Effector memory CD8-positive, alpha-beta T cell (primary cell): Measurements from ENCODE around the gene MFSD2A.
A peak's percentile ranks its signal among the peaks of the same experiment; 100 is the strongest.
"Not testable (repeated sequence)": the region's sequence is repeated elsewhere in the genome, so short reads cannot be mapped to it uniquely, and the experiment has no call there.

ENCODE experiments used
- ATAC-seq: fragments of 150-1000 bp; cut with Tn5 transposase; replicated peaks from 2 replicates; pipeline ENCODE4 v1.10.0; 2021; ENCODE audit warnings: mild to moderate bottlenecking, moderate library complexity
- DNase-seq, 3 experiments: peaks; one replicate each; pipeline ENCODE4 v3.0.0; 2021
- H3K27ac Mint-ChIP-seq, 2 donors: one replicate each; pipeline ENCODE4 v1.8.0; 2022; ENCODE audit warnings: mild to moderate bottlenecking in 2 of 2, mixed read lengths in 2 of 2, moderate library complexity in 2 of 2
- H3K27me3 Mint-ChIP-seq, 2 donors: one replicate each; pipeline ENCODE4 v1.8.0; 2022; ENCODE audit warnings: mixed read lengths in 2 of 2
- H3K36me3 Mint-ChIP-seq: one replicate; pipeline ENCODE4 v1.8.0; 2022; ENCODE audit warnings: mild to moderate bottlenecking, moderate library complexity, mixed read lengths; ENCODE audit not compliant: insufficient read depth
- H3K4me1 Mint-ChIP-seq, 2 donors: one replicate each; pipeline ENCODE4 v1.8.0; 2022; ENCODE audit warnings: low read depth in 2 of 2, mixed read lengths in 2 of 2
- H3K4me3 Mint-ChIP-seq, 2 donors: one replicate each; pipeline ENCODE4 v1.8.0; 2022; ENCODE audit warnings: mild to moderate bottlenecking in 2 of 2, mixed read lengths in 2 of 2, moderate library complexity in 2 of 2
- H3K9me3 Mint-ChIP-seq, 2 donors: one replicate each; pipeline ENCODE4 v1.8.0; 2022; ENCODE audit warnings: mixed read lengths in 2 of 2
- total RNA-seq, 9 experiments: gene quantifications; one replicate each; lab custom pipeline; 2026; lab: John Stamatoyannopoulos, UW

The MFSD2A gene
- total RNA-seq = 1.3 to 70.4 (median 5.8) reads per million in 9 experiments

GRCh38 chr1:39954870-39955546 is at the start of gene MFSD2A:
Gene MFSD2A, plus strand, starts transcription at chr1:39955145. Its CDS starts 148 bp downstream, at chr1:39955293.
- Mint-ChIP-seq H3K4me1 (peaks cover 18 to 19% of the 10 kb centered on the region in 2 donors), H3K27ac (peak within 1 kb of the TSS; percentile 87 to 92), H3K36me3 (peaks cover 5% of the 10 kb centered on the region), H3K4me3 (peak within 1 kb of the TSS; percentile 90 to 92), H3K27me3 (peaks cover 0 to 16% of the 10 kb centered on the region in 2 donors), H3K9me3 (no peaks in the 10 kb centered on the region)
- peak; percentile 89 for ATAC-seq
- DNase-seq = peak; percentile 75 to 77 (median 76)

- Mint-ChIP-seq H3K27ac (no peak overlapping the region), H3K9me3 (no peaks in the 10 kb centered on the region), H3K27me3 (peaks cover 63 to 65% of the 10 kb centered on the region in 2 donors), H3K36me3 (no peaks in the 10 kb centered on the region), H3K4me3 (no peak overlapping the region), H3K4me1 (no peaks in the 10 kb centered on the region)
- DNase-seq (no peak), ATAC-seq (no peak)
These were observed 49.8 kb upstream of the MFSD2A start for GRCh38 chr1:39905172-39905571.

DNA sequence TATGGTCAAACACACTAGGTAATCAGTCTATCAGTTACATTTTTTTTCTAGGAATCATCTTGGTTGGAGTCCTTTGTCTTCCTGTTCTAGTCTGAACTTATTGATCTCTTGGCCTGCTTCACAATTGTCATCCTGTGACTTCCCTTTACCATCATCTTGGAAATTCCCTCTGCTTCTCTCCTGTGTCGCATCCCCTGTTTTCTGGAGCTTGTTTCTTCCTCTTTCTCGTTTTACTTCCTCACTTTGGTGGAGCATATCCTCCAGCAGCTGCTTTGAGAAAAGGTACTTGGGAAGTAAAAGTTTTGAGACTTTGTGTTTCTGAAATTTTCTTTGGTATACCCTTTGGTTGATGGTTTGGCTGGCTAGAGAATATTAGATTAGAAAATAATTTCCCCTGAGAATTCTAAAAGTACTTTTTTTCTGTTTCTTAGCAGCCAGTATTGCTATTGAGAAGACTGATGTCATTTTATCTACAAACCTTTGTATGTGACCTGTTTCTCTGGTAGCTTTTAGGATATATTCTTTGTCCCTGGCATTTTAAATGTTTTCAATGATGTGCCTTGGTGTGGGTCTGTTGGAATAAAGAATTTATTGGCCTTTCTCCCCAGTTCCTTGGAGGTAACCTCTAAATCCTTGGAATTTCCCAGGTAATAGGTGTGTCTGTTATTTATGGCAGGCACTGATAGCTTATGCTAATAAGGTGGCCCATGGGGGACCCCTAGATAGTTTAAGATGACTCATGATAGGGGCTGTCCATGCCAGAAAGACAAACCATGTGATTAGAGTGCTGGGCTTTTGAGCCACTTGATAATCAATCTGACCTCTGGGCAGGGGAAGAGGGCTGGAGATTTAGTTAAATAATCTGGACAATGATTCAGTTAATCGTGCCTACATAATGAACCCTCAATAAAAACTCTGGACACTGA is 47.2 kb upstream of the MFSD2A start:
- Mint-ChIP-seq H3K4me1 (no peaks in the 10 kb centered on the region), H3K27me3 (peaks cover 56 to 61% of the 10 kb centered on the region in 2 donors), H3K27ac (no peak overlapping the region), H3K4me3 (no peak overlapping the region), H3K36me3 (no peaks in the 10 kb centered on the region), H3K9me3 (no peaks in the 10 kb centered on the region)
- DNase-seq (no peak), ATAC-seq (no peak)

GRCh38 chr1:39908534-39908933 is 46.4 kb upstream of the MFSD2A start:
- DNase-seq (no peak), ATAC-seq (no peak)
- Mint-ChIP-seq H3K9me3 (no peaks in the 10 kb centered on the region), H3K27me3 (peaks cover 49 to 55% of the 10 kb centered on the region in 2 donors), H3K36me3 (no peaks in the 10 kb centered on the region), H3K4me3 (no peak overlapping the region), H3K27ac (no peak overlapping the region), H3K4me1 (no peaks in the 10 kb centered on the region)

- H3K4me3 Mint-ChIP-seq = no peak overlapping the region
- ATAC-seq (no peak), DNase-seq (no peak)
- H3K27ac Mint-ChIP-seq = no peak overlapping the region
- H3K36me3 Mint-ChIP-seq = no peaks in the 10 kb centered on the region
- no peaks in the 10 kb centered on the region for H3K4me1 Mint-ChIP-seq
- H3K9me3 Mint-ChIP-seq = no peaks in the 10 kb centered on the region
- H3K27me3 Mint-ChIP-seq = peaks cover 33 to 48% of the 10 kb centered on the region in 2 donors
These were observed 44.7 kb upstream of the MFSD2A start for GRCh38 chr1:39910263-39910662.

- H3K9me3 Mint-ChIP-seq, ATAC-seq, H3K4me1 Mint-ChIP-seq, H3K36me3 Mint-ChIP-seq, H3K4me3 Mint-ChIP-seq, H3K27ac Mint-ChIP-seq, DNase-seq: not testable (repeated sequence)
- peaks cover 20 to 34% of the 10 kb centered on the region in 2 donors for H3K27me3 Mint-ChIP-seq
These were observed 41.8 kb upstream of the MFSD2A start for GRCh38 chr1:39913136-39913535.

DNA sequence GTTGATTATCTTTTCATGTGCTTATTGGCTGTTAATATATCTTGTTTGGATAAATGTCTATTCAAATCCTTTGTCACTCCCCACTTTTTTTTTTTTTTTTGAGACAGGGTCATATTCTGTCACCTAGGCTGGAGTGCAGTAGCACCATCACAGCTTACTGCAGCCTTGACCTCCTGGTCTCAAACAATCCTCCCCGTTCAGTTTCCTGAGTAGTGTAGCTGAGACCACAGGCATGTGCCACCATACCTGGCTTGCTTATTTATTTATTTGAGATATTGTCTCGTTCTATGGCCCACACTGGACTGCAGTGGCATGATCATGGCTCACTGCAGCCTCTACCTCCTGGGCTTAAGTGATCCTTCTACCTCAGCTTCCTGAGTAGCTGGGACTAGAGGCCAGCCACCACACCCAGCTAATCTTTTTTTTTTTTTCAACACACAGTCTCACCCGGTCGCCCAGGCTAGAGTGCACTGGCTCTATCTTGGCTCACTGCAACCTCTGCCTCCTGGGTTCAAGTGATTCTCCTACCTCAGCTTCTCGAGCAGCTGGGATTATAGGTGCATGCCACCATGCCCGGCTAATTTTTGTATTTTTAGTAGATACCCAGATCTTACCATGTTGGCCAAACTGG is 39.3 kb upstream of the MFSD2A start:
- DNase-seq (no peak), ATAC-seq (no peak)
- Mint-ChIP-seq H3K9me3 (no peaks in the 10 kb centered on the region), H3K36me3 (no peaks in the 10 kb centered on the region), H3K27ac (no peak overlapping the region), H3K27me3 (peaks cover 15 to 28% of the 10 kb centered on the region in 2 donors), H3K4me1 (peaks cover 0 to 3% of the 10 kb centered on the region in 2 donors), H3K4me3 (no peak overlapping the region)

- H3K4me1 Mint-ChIP-seq = peaks cover 0 to 3% of the 10 kb centered on the region in 2 donors
- no peak for ATAC-seq
These were observed 37.1 kb upstream of the MFSD2A start for GRCh38 chr1:39917825-39918224.

GRCh38 chr1:39919545-39919944 is 35.4 kb upstream of the MFSD2A start:
- H3K27ac Mint-ChIP-seq = no peak overlapping the region
- H3K27me3 Mint-ChIP-seq = peaks cover 7 to 19% of the 10 kb centered on the region in 2 donors
- no peak overlapping the region for H3K4me3 Mint-ChIP-seq
- DNase-seq (peak; percentile 13 to 29 (median 19)), ATAC-seq (peak; percentile 95)
- H3K36me3 Mint-ChIP-seq = no peaks in the 10 kb centered on the region
- H3K9me3 Mint-ChIP-seq = no peaks in the 10 kb centered on the region
- H3K4me1 Mint-ChIP-seq = peaks cover 0 to 3% of the 10 kb centered on the region in 2 donors

More at GRCh38 chr1:39917825-39918224, 37.1 kb upstream of the MFSD2A start:
- Mint-ChIP-seq H3K27ac (no peak overlapping the region), H3K9me3 (no peaks in the 10 kb centered on the region), H3K36me3 (no peaks in the 10 kb centered on the region), H3K27me3 (peaks cover 7 to 19% of the 10 kb centered on the region in 2 donors), H3K4me3 (no peak overlapping the region)
- DNase-seq = no peak

DNA sequence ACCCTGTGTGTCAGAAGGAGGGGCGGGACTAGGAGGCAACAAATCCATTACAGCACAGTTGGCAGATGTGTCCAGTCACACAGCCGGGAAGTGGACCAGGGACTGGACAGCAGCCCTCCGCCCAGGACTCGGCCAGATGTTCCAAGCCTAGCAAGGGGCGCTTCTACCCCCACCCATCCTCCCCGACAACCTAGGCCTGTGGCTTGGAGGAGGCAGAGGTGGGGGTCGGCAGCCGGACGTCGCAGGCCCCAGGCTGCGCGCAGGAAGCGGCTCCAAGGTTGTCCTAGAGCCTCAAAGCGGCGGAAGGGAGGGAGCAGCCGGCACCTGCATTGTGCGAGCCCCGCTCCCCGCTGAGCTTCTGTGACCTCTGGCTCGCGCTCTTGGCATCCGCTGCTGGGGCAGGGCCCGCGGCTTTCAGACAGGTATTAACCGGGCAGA is 32.7 kb upstream of the MFSD2A start:
- peaks cover 0 to 3% of the 10 kb centered on the region in 2 donors for H3K4me1 Mint-ChIP-seq
- no peaks in the 10 kb centered on the region for H3K9me3 Mint-ChIP-seq
- H3K36me3 Mint-ChIP-seq = no peaks in the 10 kb centered on the region
- DNase-seq (no peak), ATAC-seq (no peak)
- H3K27ac Mint-ChIP-seq = no peak overlapping the region
- H3K4me3 Mint-ChIP-seq = no peak overlapping the region
- peaks cover 0 to 10% of the 10 kb centered on the region in 2 donors for H3K27me3 Mint-ChIP-seq

- no peaks in the 10 kb centered on the region for H3K36me3 Mint-ChIP-seq
- ATAC-seq (no peak), DNase-seq (no peak)
- peak overlapping the region in 1 of 2 donors; percentile 2 for H3K27ac Mint-ChIP-seq
- H3K4me1 Mint-ChIP-seq = no peaks in the 10 kb centered on the region
- no peaks in the 10 kb centered on the region for H3K9me3 Mint-ChIP-seq
- H3K27me3 Mint-ChIP-seq = no peaks in the 10 kb centered on the region
- H3K4me3 Mint-ChIP-seq = no peak overlapping the region
These were observed 29.1 kb upstream of the MFSD2A start for GRCh38 chr1:39925721-39926342.

DNA sequence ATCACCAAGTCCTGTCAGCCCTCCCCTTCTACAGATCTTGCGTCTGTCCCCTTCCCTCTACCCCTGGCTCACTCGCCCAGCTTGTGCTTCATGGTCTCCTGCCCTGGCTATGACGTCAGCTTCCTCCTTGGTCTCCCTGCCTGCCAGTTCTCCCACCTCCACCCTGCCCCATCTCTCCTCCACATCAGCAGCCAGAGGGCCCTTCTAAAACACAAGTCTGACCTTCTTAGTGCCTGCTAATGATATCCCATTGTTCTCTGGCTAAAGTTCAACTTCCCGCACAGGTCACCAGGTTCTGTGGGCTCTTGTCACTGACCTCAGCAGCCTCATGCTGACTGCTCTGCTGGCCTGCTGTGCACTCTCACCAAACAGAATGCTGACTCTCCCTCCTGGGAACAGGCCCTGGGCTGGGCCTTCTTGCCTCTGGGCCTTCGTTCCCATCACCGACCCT is 28.6 kb upstream of the MFSD2A start:
- peak overlapping the region in 1 of 2 donors; percentile 2 for H3K27ac Mint-ChIP-seq
- H3K27me3 Mint-ChIP-seq = peaks cover 0 to 1% of the 10 kb centered on the region in 2 donors
- no peaks in the 10 kb centered on the region for H3K9me3 Mint-ChIP-seq
- ATAC-seq (no peak), DNase-seq (no peak)
- no peaks in the 10 kb centered on the region for H3K4me1 Mint-ChIP-seq
- no peak overlapping the region for H3K4me3 Mint-ChIP-seq
- no peaks in the 10 kb centered on the region for H3K36me3 Mint-ChIP-seq

DNA sequence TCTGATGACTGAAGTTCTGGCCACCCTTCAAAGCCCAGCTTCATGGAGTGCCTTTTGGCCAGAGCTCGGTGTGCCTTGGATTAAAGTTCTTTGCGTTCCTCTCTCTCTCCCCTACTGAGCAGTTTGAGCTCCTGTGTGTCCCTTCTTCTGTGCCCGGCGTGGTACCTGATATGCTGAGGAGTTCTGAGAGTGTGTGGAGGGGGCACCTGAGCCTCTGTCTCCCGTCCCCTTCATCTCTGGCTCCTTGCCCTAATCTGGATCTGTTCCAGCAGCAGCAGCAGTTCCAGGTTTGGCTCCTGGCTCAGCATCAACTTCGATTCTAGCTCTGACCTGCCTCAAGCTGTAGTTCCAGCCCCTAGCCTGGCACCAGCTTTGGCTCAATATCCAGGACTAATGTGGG is 28.1 kb upstream of the MFSD2A start:
- ATAC-seq (no peak), DNase-seq (no peak)
- Mint-ChIP-seq H3K4me3 (no peak overlapping the region), H3K36me3 (no peaks in the 10 kb centered on the region), H3K27ac (no peak overlapping the region), H3K9me3 (no peaks in the 10 kb centered on the region), H3K27me3 (peaks cover 0 to 6% of the 10 kb centered on the region in 2 donors), H3K4me1 (no peaks in the 10 kb centered on the region)
